GM18867 (cell line): ENCODE data around the gene OR8D1.

ENCODE experiments used
- ATAC-seq: cut with Tn5 transposase; IDR thresholded peaks from one replicate; pipeline ENCODE4 v1.9.1; 2021; ENCODE audit warnings: mild to moderate bottlenecking, moderate library complexity; ENCODE audit not compliant: unreplicated experiment

Gene OR8D1

DNA sequence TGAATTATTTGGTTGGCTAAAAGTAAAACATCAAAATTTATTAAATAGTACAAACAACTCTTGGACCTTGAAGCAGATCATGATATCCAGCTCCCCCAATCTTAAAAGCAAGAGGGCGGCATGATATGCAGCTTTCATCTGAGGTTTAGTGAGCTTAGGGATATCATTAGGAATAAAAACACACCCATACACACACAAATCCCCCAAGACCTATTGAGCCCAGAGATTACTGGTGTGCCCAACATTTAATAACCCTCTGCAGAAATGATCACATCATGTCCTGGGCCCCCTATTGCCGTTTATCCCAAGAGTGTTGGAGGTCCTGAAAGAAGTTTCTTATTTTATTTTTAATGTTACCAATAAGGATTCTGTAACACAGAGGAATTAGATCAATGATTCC, at the start of gene OR8D1:
OR8D1 (minus strand) TSS at position 101 of the 400 bp plus-strand sequence. CDS start 3,183 bp downstream, outside the sequence.
- no peak for ATAC-seq

DNA sequence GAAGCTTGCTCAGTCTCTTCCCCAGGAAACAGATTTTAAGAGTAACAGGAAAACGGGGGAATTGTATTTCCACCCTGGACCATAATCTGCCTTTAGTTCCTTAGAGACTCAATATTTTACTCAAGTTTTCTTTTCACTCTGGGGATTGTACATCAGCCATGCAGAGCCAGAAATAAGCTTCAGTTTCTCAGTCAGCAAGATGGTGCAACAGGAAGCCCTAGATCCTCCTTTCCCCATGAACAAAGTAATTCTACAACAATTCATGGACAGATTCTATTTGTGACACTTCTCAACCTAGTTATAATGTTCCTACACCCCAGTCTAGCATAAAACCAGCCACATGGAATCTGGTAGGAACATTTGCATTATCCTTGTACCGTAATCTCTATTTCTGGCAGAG, 45.8 kb upstream of the OR8D1 start:
- no peak for ATAC-seq

DNA sequence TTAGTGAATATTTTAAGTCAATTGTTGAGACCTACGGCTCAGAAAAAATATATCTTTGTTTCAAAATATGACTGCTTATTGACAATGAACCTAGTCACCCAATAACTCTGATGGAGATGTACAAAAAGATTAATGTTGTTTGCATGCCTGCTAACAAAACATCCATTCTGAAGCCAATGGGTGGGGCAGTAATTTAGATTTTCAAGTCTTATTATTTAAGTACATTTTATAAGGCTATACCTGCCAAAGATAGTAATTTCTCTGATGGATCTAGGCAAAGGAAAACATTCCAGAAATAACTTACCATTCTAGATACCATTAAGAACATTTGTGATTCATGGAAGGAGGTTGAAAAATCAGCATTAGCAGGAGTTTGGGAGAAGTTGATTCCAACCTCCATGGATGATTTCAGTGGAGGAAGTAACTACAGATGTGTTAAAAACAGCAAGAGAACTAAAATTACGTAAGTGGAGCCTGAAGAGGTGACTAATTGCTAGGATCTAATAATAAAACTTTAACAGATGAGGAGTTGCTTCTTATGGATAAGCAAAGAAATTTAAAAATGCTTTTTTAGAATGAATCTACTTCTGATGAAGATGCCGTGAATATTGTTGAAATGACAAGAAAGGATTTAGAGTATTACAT, 32.7 kb upstream of the OR8D1 start:
- ATAC-seq = no peak

DNA sequence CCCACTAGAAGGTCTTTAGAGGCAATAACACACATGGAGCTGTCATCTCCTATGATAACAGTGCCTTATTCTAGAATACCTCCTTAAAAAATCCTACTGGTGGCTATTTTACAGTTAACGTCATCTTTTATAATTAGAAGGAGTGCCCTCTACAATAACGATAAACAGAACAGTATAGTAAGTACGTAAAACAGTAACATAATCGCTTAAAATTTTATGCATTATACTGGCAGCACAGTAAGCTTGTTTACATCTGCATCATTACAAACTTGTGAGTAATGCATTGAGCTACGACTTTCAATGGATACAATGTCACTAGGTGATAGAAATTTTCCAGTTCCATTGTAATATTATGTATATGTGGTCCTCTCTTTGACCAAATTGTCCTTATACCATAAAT, 30.6 kb upstream of the OR8D1 start:
- ATAC-seq = no peak

DNA sequence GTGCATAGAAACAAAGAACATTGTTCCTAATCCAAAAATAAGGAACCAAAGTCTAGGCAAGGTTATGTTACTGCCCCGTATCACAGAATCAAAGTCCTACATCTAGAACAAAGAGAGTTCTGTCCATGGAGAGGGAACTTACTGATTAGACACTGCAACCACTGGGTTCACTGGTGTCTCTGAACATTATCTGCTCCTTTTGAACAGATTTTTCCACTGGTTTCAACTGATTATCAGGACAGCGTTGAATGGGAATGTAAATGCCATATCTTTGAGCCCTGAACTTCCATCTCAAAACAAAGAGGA, 26.3 kb upstream of the OR8D1 start:
- ATAC-seq = no peak

DNA sequence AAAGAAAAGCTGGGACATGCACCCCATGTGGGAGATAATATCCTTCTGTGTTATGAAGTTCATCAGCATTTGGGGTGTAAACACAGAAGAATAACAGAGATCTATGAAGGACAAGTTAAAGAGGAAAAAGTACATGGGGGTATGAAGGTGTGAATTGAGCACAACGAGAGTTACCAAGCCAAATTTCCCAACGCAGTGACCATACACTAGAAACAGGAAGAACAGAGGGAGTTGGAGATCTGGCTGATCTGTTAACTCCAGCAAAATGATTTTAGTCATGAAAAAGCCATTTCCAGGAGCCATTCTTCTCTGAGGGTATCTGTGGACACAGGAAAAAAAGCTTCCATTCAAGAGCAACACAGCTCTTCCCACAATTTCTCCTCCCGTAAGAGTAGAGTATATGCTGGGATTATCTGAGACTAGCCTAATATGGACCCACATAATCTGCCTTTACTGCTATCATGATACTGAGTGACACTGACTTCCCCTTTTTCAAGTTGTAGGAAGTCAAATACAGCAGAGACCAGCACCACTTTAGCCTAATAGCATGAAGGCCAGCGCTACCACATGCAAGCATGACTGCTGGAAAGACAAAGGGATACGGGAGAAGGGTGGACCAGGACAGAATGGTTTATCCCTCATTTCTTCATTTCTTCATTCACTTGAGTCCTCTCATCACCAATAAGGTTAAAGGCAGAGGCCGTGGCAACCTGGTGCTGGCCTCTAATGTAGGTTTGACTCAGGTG, 25.8 kb upstream of the OR8D1 start:
- ATAC-seq = no peak

DNA sequence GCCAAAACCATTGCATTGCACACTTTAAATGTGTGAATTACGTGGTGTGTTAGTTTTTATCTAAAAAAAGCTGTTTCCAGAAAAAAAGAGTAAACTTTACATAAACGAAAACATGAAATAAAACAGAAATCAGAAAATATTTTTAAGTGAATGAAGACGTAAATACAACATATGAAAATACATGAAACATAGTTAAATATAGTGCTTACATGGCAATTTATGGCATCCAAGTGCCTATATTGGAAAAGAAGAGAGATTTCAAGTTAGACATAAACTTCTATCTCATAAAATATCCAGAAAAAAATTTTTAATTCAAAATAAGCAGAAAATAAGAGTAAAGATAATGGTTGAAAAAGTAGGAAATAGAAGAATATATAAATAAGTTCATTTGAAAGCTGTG, 18.1 kb upstream of the OR8D1 start:
- no peak for ATAC-seq

DNA sequence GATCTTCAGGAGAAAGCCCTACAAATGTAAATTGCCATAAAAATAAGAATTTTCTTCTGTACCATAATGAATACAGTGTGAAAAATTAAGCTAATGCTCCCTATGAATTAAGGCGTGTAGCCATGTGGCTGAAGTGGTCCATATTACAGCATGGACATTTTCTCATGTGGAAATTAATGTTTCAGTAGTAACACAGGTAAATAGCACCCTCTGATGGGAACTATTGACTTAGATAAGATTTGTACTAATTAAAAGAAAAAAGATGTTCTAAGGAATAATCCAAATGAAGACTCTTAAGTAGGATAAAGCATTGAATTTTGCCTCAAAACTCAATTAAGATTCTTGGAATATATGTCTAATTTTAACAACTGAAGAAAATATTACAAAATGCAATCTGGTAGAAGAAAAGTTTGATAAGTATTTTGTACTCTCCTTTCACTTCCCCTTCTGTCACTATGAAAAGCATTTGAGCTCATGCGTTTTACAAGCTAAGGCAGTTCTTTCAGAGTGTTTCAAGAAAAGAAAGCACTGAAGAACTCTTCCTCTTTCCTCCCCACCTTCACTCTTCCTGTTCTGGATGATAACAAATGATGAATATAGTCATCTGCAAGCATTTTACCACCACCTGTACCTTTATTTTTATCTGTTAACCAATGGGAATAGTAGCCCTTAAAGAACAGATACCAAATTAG, 16.2 kb upstream of the OR8D1 start:
- ATAC-seq = peak; percentile 99

DNA sequence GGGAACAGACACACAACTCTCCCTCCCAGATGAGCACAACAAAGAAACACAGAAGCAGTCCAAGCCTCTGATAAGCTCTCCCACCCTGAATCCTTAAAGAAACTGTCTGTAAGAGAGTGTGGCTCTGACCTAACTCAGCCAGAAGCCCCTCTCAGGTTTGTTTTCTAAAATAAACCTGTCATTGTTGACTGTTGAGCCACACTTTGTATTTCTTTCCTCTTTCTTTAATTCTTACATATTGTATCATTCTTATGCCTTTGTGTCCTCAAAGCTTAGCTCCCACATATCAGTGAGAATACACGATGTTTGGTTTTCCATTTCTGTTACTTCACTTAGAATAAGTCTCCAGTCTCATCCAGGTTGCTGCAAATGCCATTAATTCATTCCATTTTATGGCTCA, 14.0 kb upstream of the OR8D1 start:
- ATAC-seq = no peak

DNA sequence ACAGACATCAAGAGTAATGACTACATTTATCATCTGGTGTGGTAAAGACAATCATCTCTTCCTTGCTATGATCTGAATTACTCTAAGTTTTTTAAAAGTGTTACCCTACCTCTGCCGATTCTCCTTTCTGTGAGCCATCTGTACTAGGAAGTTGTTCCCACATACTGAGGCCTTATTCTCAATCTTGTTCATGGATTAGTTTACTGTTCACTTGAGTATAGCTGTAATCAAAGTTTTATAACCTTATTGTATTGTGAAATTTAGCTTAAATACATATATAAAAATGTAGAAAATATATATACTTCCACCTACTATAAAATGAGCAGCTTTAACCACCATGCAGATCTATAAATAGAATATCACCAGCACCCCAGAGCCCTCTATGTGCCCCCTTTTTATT, 8.6 kb upstream of the OR8D1 start:
- no peak for ATAC-seq

DNA sequence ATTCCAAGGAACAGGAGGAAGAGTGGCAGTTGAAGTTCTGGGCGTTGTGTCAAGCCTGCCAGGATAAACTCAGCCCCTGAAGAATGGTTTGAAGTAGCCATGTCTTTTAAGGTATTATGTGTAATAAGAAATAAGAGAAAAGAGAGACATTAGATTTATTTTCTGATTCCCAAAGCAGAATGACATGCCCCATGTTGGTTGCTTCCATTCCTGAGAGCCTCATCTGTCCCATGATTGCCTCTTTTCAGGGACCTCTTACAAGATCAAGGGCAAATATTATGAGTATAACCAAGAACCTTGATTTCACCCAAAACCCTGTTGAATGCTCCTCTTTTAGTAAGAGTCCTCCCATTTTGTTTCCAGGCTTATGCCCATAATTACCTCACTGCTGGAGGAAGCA, 6.3 kb upstream of the OR8D1 start, which contains the start of gene OR8D2:
OR8D2 (minus strand) TSS at position 101 of the 400 bp plus-strand sequence; CDS start at position 101, 0 bp downstream.
- ATAC-seq = no peak

DNA sequence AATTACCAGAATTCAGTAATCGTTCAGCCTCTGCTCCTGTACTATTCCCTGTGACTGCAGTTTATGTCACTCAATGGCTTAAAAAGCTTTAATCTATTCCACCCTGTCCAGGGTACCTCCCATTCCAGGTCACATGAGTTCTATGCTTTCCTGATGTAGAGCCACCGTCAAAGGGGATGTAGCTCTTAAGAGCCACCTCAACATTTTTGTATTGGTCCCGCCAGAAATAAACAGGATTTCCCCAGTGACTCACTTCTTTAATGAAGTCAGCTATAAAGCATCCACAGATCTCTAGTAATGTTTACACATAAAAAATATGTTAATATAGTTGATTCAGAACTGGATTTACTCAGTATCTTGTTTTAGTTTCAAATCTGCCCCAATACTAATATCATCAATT, 1.3 kb upstream of the OR8D1 start:
- no peak for ATAC-seq

DNA sequence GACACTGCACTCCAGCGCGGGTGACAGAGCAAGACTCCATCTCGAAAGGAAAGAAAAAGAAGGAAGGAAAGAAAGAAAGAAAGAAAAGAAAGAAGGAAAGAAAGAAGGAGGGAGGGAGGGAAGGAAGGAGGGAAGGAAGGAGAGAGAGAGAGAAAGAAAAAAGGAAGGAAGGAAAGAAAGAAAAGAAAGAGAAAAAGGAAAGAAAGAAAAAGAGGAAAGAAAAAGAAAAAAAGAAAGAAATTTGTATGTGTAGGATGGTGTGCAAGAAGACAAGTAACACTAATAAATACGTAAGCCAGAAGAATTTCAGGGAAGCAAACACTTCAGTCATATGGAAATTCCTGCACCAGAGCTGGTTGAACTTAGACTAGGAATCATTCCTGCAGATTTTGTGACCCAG, 618 bp downstream of the OR8D1 start:
- ATAC-seq = no peak

DNA sequence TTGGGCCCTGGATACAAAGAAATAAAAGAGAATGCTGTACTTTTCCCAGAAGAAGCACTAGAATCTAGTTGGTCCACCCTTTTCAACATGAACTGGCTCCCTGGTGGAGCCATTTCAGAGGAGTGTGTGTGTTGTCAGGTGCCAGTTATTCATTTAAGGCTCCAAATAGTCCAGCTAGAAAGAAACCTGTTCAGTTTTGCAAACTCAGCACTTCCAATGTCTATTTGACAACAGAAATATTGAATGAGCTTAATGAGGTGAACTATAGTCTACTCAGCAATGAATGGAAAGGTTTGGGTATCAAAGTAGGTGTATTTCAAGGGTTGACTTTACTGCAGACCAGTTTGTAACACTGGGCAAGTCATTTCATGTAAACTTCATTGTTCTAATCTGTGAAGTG, 2.1 kb downstream of the OR8D1 start:
- ATAC-seq = no peak

DNA sequence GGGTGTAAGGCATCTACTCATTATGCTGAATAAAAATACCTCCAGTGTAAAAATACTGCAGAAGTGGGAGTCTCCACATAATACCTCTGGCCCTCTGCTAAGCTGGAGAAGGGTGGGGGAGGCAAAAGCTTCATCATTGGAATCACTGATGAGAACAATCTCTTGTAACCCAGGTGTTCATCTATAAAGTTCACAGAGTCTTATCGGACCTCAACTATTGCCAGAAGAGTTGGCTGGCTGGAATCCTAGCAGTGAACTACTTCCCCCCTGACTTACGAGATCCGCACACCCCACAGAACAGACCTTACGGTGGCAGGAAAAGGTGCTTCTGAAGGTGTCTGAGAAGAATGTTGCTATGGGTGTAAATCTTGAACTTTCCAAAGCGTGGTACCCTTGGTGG, 2.5 kb downstream of the OR8D1 start:
- ATAC-seq = no peak

DNA sequence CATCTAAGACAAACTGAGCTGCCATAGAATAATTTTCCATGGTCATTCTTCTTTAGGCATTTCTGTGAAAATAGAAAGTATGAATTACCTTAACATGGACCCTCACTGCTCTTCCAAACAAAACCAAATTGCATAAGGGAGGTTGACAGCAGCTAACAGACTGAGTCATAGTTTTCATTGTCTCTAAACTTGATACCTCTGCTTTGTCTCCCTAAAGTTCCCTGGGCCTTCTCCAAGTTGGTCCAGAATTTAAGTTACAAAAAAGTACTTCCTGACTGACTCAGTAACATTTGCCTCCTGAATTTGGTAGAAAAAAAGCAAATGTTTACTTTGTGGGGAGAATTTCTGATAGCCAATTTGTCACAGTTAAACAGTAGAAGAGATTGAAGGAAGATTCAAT, 3.0 kb downstream of the OR8D1 start:
- ATAC-seq = no peak

DNA sequence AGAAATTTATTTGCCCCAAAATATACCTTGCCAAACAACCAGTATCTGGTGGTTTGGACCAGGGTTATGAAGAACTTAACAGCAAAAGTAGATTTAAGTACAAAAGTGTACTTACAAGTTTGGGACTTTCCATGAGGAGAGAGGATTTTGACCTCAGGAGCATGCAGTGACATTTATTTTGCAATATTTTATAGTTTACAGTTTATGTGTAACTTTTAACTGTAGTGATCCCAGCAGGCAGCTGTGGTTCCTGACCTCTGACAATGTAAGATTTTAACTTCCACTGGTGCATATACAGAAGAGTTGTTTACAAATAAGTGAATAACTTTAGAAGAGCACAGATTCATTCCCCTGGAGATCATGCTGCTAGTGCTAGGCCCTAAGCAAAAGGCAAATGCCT, 6.7 kb downstream of the OR8D1 start:
- no peak for ATAC-seq

DNA sequence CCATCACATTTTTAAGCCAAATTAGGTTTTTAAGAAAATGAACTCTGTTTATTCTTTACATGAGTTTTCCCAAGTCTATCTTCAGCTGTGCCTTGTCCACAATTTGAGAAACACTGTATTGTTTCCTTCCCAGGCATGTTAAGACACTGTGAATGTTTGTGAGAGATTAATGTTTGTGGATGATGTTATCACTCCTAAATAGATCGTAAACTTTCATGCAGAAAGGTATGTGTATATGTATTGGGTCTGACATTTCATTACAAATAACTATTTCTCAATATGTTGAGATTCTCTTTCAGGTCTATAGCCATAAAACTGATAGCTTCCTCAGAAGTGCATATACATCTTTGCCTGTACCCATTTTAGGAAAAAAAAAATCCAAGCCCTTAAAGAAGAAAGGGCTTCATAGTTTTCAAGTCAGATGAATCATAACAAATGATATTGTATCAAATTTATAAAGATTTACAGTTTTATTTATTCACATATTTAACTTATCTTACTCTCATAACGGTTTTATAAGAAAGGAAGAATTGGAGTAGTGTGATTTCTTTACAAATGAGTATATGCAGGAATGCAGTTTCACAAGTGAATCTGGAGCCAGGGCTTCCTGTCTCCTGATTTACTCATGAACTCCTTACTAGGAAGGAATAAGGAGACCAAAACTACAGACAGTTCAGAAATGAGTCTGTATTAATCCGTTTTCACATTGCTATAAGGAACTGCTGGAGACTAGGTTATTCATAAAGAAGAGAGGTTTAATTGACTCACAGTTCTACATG, 11.2 kb downstream of the OR8D1 start:
- ATAC-seq = no peak

DNA sequence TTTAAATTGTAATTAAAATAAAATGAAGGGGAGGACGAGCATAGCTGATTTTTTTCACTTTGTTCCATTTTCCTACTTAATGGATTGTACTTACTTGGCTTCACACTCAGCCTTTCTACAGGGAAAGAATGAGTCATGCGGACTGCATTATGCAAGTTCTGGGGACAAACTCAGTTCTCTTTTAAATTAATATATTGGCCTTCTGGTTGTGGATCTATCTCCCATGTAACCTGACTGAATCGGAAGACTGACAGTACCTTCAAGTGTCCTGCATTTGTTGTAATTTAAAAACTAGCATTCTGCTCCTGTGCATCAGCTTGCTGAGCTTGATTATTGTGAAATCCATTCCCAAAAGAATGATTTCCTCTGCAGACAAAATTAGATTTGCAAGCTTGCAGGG, 12.2 kb downstream of the OR8D1 start:
- ATAC-seq = no peak

DNA sequence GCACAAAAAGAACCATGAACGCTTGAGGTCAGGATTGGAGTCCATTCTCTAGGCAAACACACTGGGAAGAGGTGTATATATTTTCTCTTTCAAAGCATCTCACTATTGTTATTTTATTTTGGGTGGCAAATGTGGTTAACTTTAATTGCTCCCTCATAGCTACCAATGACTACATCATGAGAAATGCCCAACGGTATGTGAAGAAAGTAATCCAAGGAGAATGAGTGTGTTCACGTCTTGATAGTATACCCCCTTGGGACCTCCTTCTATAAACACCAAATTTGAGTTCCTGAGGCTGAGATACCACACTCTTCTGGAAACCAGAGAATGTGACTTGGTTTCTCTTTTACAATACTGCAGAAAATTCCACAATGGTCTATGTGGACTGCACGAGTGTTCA, 15.8 kb downstream of the OR8D1 start:
- ATAC-seq = no peak

DNA sequence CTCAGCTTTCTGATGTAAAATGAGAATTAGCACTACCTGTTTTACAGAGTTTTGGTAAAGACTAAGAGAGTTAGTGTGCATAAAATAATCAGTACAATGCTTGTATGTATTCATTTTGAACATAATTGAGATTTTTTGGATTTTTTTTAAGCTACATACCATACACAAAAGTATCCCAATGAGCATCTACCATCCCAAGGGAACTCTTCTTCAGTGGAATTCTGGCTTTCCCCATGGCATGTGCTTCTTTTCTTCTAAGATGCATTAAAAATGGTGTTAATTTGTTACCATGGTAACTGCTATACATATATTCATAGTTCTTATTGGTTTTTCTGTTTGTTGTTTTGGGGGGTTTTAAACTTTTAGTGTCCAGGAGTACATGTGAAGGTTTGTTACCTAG, 17.7 kb downstream of the OR8D1 start:
- ATAC-seq = no peak
